GM12878 (cell line): Measurements from ENCODE around the gene KRTAP10-9. TPM values are rescaled to one million over a fixed set of nuclear protein-coding genes. Genes with fewer than 3 reads are reported as not detected.

ENCODE experiments used
- ATAC-seq: fragments of 200-7000 bp; cut with Tn5 transposase; 3 replicates; pipeline ENCODE4 v1.9.1; 2020; ENCODE audit warnings: mild to moderate bottlenecking, moderate library complexity
- Bru-seq: library from RNA; stranded (reverse); fragments of 400-500 nt; gene quantifications from one replicate; lab custom pipeline; 2021; lab: Mats Ljungman, UMichigan
- BruChase-seq, 2 experiments: library from RNA; stranded (reverse); fragments of 400-500 nt; gene quantifications; one replicate each; lab custom pipeline; 2021; lab: Mats Ljungman, UMichigan
- BruUV-seq: library from RNA; stranded (reverse); fragments of 400-500 nt; replicated peaks from 2 replicates; lab custom pipeline; 2021; lab: Mats Ljungman, UMichigan
- CTCF ChIA-PET: fragments of 300-600 bp; sonication (Branson Sonifier 250); formaldehyde crosslinking; extraction: SDS; loops from one replicate; lab custom pipeline; 2021; ENCODE audit warnings: inconsistent platforms; lab: Yijun Ruan, JAX
- POLR2A ChIA-PET: fragments of 350-600 bp; formaldehyde crosslinking; extraction: SDS; loops from one replicate; lab custom pipeline; 2021; ENCODE audit warnings: inconsistent platforms; lab: Charles Lee
- RAD21 ChIA-PET: fragments of 300-600 bp; sonication (Branson Sonifier 250); formaldehyde crosslinking; loops from one replicate; lab custom pipeline; 2023; ENCODE audit warnings: antibody characterized with exemption; ENCODE audit not compliant: unreplicated experiment; lab: Charles Lee
- SMC1A ChIA-PET: fragments of 300-600 bp; sonication (Branson Sonifier 250); formaldehyde crosslinking; loops from one replicate; lab custom pipeline; 2023; ENCODE audit not compliant: unreplicated experiment, uncharacterized antibody; lab: Charles Lee
- DNase-seq: peaks from one replicate; pipeline ENCODE4 v3.0.0-alpha.2; 2011; ENCODE audit warnings: low read depth, low spot score
- FAIRE-seq: peaks from 3 replicates; lab custom pipeline; 2011; peaks lifted over from hg19 to GRCh38; lab: Jason Lieb, UNC
- H2AFZ ChIP-seq: 2 replicates; pipeline ENCODE4 v1.6.0; 2011; ENCODE audit warnings: low read depth, low read length, control low read depth; ENCODE audit not compliant: control insufficient read depth
- H3K27ac ChIP-seq: 2 replicates; pipeline ENCODE4 v1.5.1; 2011; ENCODE audit warnings: control low read depth; ENCODE audit not compliant: control insufficient read depth, insufficient read depth
- H3K27me3 ChIP-seq, 2 experiments: replicated peaks in 1 of 2; 2 replicates each; pipeline versions ENCODE4 v1.6.0 to v1.6.1; 2011; ENCODE audit warnings: low read length in 1 of 2; ENCODE audit not compliant: control insufficient read depth in 2 of 2, insufficient read depth in 2 of 2
- H3K36me3 ChIP-seq, 2 experiments: 2 replicates each; pipeline ENCODE4 v1.5.1; 2011; ENCODE audit warnings: low read length in 1 of 2; ENCODE audit not compliant: control insufficient read depth in 2 of 2, insufficient read depth in 2 of 2
- H3K4me1 ChIP-seq: 2 replicates; pipeline ENCODE4 v1.6.1; 2011; ENCODE audit warnings: mild to moderate bottlenecking, low read length, moderate library complexity, mixed read lengths; ENCODE audit not compliant: control insufficient read depth, insufficient read depth
- H3K4me2 ChIP-seq: 2 replicates; pipeline ENCODE4 v1.6.0; 2011; ENCODE audit warnings: control low read depth; ENCODE audit not compliant: control insufficient read depth, insufficient read depth
- H3K4me3 ChIP-seq: fragments of 200-600 bp; sonication (generic); 2 replicates; pipeline ENCODE4 v1.5.1; 2016
- H3K79me2 ChIP-seq: 2 replicates; pipeline ENCODE4 v1.6.0; 2011; ENCODE audit warnings: low read length; ENCODE audit not compliant: control insufficient read depth, insufficient read depth
- H3K9ac ChIP-seq: 2 replicates; pipeline ENCODE4 v1.8.0; 2011; ENCODE audit warnings: low read length, control low read depth, mixed read lengths; ENCODE audit not compliant: control insufficient read depth, insufficient read depth
- H3K9me3 ChIP-seq: replicated peaks from 3 replicates; pipeline ENCODE4 v1.5.1; 2011; ENCODE audit warnings: mild to moderate bottlenecking, low read length; ENCODE audit not compliant: control insufficient read depth, insufficient read depth
- H4K20me1 ChIP-seq: 2 replicates; pipeline ENCODE4 v1.6.0; 2011; ENCODE audit not compliant: control insufficient read depth, insufficient read depth
- BCL11A ChIP-seq: IDR thresholded peaks from 2 replicates; pipeline ENCODE4 v1.6.1; 2011; ENCODE audit warnings: low read depth, low read length
- CEBPB ChIP-seq, 2 experiments: fragments of 150-350 bp in 1 of 2; IDR thresholded peaks; 2 replicates each; pipeline ENCODE4 v1.6.1; 2012 to 2014; ENCODE audit warnings: low read depth in 2 of 2, low read length in 2 of 2, borderline replicate concordance in 1 of 2, inconsistent platforms in 1 of 2
- CREB1 ChIP-seq: IDR thresholded peaks from 2 replicates; pipeline ENCODE4 v1.6.1; 2012; ENCODE audit warnings: low read depth, mild to moderate bottlenecking, inconsistent platforms
- CTCF ChIP-seq, 3 experiments: IDR thresholded peaks in 2 of 3; conservative IDR thresholded peaks in 1 of 3; 2 replicates each; pipeline ENCODE4 v1.5.1; 2011; ENCODE audit warnings: low read depth in 3 of 3, low read length in 3 of 3, mild to moderate bottlenecking in 3 of 3, control low read depth in 2 of 3, moderate library complexity in 2 of 3, inconsistent platforms in 1 of 3, mixed read lengths in 1 of 3; ENCODE audit not compliant: control insufficient read depth in 2 of 3, insufficient read depth in 1 of 3; ENCODE audit errors: extremely low read depth in 1 of 3
- LARP7 ChIP-seq: fragments of 450-650 bp; IDR thresholded peaks from 2 replicates; pipeline ENCODE4 v1.6.1; 2017; ENCODE audit warnings: mild to moderate bottlenecking
- RAD21 ChIP-seq: IDR thresholded peaks from 2 replicates; pipeline ENCODE4 v1.6.1; 2011; ENCODE audit warnings: mild to moderate bottlenecking, low read depth, low read length, moderate library complexity; ENCODE audit not compliant: insufficient read depth
- RELA ChIP-seq: fragments of 450-650 bp; IDR thresholded peaks from 2 replicates; pipeline ENCODE4 v1.8.0; 2014; ENCODE audit warnings: borderline replicate concordance; ENCODE audit not compliant: partially characterized antibody
- RELB ChIP-seq: fragments of 450-650 bp; IDR thresholded peaks from 2 replicates; pipeline ENCODE4 v1.6.1; 2017; ENCODE audit warnings: low read depth, mild to moderate bottlenecking, moderate library complexity
- SMARCA5 ChIP-seq: fragments of 450-650 bp; IDR thresholded peaks from 2 replicates; pipeline ENCODE4 v1.6.1; 2017; ENCODE audit warnings: mild to moderate bottlenecking
- SREBF1 ChIP-seq: IDR thresholded peaks from 2 replicates; pipeline ENCODE4 v1.6.1; 2012; ENCODE audit warnings: mild to moderate bottlenecking, low read length
- ZNF24 ChIP-seq: fragments of 450-650 bp; IDR thresholded peaks from 2 replicates; pipeline ENCODE4 v1.6.1; 2017; ENCODE audit warnings: antibody characterized with exemption, mild to moderate bottlenecking
- WGBS: methylation state at CpG from one replicate; pipeline ENCODE4 v1.1.6; 2016; ENCODE audit warnings: low lambda C conversion rate; ENCODE audit not compliant: insufficient replicate concordance, insufficient coverage; ENCODE audit errors: missing lambda C conversion rate; 5-methylcytosine and 5-hydroxymethylcytosine counted together
- in situ Hi-C: fragments of 300-500 bp; cut with MboI; formaldehyde crosslinking; loops from 9 replicates; pipeline ENCODE4 v1.14.3; 2018; ENCODE audit warnings: mixed read lengths
- intact Hi-C: fragments of 100-400 bp; cut with micrococcal nuclease; formaldehyde crosslinking; loops from one replicate; pipeline ENCODE4 v1.14.2; 2022; ENCODE audit not compliant: unreplicated experiment
- long read RNA-seq, 2 experiments: library from polyadenylated mRNA; unstranded; transcript quantifications; one replicate each; pipeline ENCODE4 v2.0.0, GENCODE V29; 2019 to 2020
- polyA minus RNA-seq, 3 experiments: library from RNA; depleted of rRNA, polyadenylated mRNA; stranded (reverse); fragments of >200 nt; gene quantifications; 2 replicates each; pipeline ENCODE4 v1.2.3, GENCODE V29; 2011
- polyA plus RNA-seq, 11 experiments: library from polyadenylated mRNA; depleted of rRNA in 4 of 11; unstranded in 6 of 11; stranded (reverse) in 5 of 11; fragments of >200 nt; fragmentation: Nextera tagmentation in 4 of 11; fragmentation: Illumina TruSeq in 1 of 11; extraction: Ambion mirVana in 4 of 11; extraction: Trizol in 1 of 11; gene quantifications; 1 replicate in 1 of 11; 2 replicates in 10 of 11; pipeline versions ENCODE4 v1.2.1 to v1.2.3, GENCODE V29; 2011 to 2016; ENCODE audit warnings: inconsistent platforms in 2 of 11, missing spikeins in 2 of 11, low read depth in 1 of 11
- total RNA-seq, 4 experiments: library from RNA; depleted of rRNA in 3 of 4; stranded (reverse); fragments of >200 nt in 3 of 4; fragmentation: Illumina TruSeq in 1 of 4; extraction: Trizol in 1 of 4; gene quantifications; 2 replicates each; pipeline versions ENCODE4 v1.2.1 to v1.2.3, GENCODE V29; 2013 to 2021
- TF ChIP-seq, protein P1 (sequence below): fragments of 450-650 bp; IDR thresholded peaks from 2 replicates; pipeline ENCODE4 v1.6.1; 2018; ENCODE audit warnings: mild to moderate bottlenecking, low read depth, moderate library complexity; ENCODE audit not compliant: partially characterized antibody

KRTAP10-9 gene, protein sequence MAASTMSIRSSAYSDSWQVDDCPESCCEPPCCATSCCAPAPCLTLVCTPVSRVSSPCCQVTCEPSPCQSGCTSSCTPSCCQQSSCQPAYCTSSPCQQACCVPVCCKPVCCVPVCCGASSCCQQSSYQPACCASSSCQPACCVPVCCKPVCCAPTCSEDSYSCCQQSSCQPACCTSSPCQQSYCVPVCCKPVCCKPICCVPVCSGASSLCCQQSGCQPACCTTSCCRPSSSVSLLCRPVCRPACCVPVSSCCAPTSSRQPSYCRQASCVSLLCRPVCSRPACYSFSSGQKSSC
- total RNA-seq (2013; cell fraction: nucleolus; rRNA removed), result not detected in 2 replicates
- total RNA-seq (2014; rRNA removed), result not detected in 2 replicates
- not detected in 2 replicates for total RNA-seq (2014; rRNA removed; fragmentation: Illumina TruSeq; extraction: Trizol)
- not detected in 2 replicates for total RNA-seq (2021)
- not detected for polyA plus RNA-seq (2011; ENCODE audit: low read depth)
- polyA plus RNA-seq (2011; rRNA removed), result not detected in 2 replicates
- polyA plus RNA-seq (2011; cell fraction: cytosol; rRNA removed), result not detected in 2 replicates
- not detected in 2 replicates for polyA plus RNA-seq (2011; cell fraction: nucleus; rRNA removed)
- not detected in 2 replicates for polyA plus RNA-seq (2012)
- polyA plus RNA-seq (2014; fragmentation: Illumina TruSeq; extraction: Trizol), result not detected in 2 replicates
- not detected for polyA plus RNA-seq (2014; fragmentation: Nextera tagmentation; extraction: Ambion mirVana)
- not detected in 2 replicates for polyA plus RNA-seq (2014; rRNA removed)
- not detected for polyA plus RNA-seq (2016; fragmentation: Nextera tagmentation; extraction: Ambion mirVana)
- polyA minus RNA-seq (2011; rRNA and poly(A)+ RNA removed), result not detected in 2 replicates
- polyA minus RNA-seq (2011; cell fraction: cytosol; rRNA and poly(A)+ RNA removed), result not detected in 2 replicates
- polyA minus RNA-seq (2011; cell fraction: nucleus; rRNA and poly(A)+ RNA removed), result not detected in 2 replicates
- Bru-seq, nascent RNA, result not detected
- BruChase-seq, experiment 1, labeled RNA remaining after a 6-hour chase, result not detected
- not detected for BruChase-seq, experiment 2, labeled RNA remaining after a 2-hour chase
- long read RNA-seq, experiment 1, result 0 reads
- long read RNA-seq, experiment 2, result 0 reads

- no peak for ATAC-seq
- ChIA-PET SMC1A (no interaction called here), POLR2A (no interaction called here), CTCF (no interaction called here), RAD21 (no interaction called here)
- Histone ChIP-seq H3K79me2 (no peaks in the 10 kb centered on the region), H3K9ac (no peak within 1 kb of the TSS), H3K27me3 (no peaks in the 10 kb centered on the region), H4K20me1 (no peaks in the 10 kb centered on the region), H3K4me3 (no peak within 1 kb of the TSS), H3K9me3 (peaks cover 10% of the 10 kb centered on the region; the same call in 1 of the 3 replicates), H3K36me3 (no peaks in the 10 kb centered on the region), H2AFZ (no peak within 1 kb of the TSS), H3K27ac (no peak within 1 kb of the TSS), H3K4me1 (no peaks in the 10 kb centered on the region), H3K4me2 (no peak within 1 kb of the TSS)
- DNase-seq, result no peak
- in situ Hi-C loops, result no loop called here
- FAIRE-seq, result no peak
- BruUV-seq, result no TSS peak
- WGBS, result 35% methylated on average over 7 of the region's 7 CpGs
- intact Hi-C loops, result no loop called here
- TF ChIP-seq SREBF1, result no peak
- TF ChIP-seq RELB, result no peak
- TF ChIP-seq, protein P1, sequence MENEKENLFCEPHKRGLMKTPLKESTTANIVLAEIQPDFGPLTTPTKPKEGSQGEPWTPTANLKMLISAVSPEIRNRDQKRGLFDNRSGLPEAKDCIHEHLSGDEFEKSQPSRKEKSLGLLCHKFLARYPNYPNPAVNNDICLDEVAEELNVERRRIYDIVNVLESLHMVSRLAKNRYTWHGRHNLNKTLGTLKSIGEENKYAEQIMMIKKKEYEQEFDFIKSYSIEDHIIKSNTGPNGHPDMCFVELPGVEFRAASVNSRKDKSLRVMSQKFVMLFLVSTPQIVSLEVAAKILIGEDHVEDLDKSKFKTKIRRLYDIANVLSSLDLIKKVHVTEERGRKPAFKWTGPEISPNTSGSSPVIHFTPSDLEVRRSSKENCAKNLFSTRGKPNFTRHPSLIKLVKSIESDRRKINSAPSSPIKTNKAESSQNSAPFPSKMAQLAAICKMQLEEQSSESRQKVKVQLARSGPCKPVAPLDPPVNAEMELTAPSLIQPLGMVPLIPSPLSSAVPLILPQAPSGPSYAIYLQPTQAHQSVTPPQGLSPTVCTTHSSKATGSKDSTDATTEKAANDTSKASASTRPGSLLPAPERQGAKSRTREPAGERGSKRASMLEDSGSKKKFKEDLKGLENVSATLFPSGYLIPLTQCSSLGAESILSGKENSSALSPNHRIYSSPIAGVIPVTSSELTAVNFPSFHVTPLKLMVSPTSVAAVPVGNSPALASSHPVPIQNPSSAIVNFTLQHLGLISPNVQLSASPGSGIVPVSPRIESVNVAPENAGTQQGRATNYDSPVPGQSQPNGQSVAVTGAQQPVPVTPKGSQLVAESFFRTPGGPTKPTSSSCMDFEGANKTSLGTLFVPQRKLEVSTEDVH, result no peak
- no peak for TF ChIP-seq ZNF24
- TF ChIP-seq CEBPB (IDR thresholded peaks at IDR 0.05; ENCODE audit: borderline replicate concordance in 1 of 2, low read depth in 2 of 2, low read length in 2 of 2), result no peak
- TF ChIP-seq BCL11A, result no peak
- TF ChIP-seq RELA, result no peak
- TF ChIP-seq SMARCA5, result no peak
- TF ChIP-seq CTCF (IDR thresholded peaks at IDR 0.05 in 2 of 3, conservative IDR thresholded peaks at IDR 0.05 in 1 of 3; ENCODE audit: control insufficient read depth in 2 of 3, extremely low read depth in 1 of 3, insufficient read depth in 1 of 3, low read depth in 3 of 3, low read length in 3 of 3), result no peak
- TF ChIP-seq CREB1, result no peak
- TF ChIP-seq RAD21, result no peak
- no peak for TF ChIP-seq LARP7
These were observed at the start of gene KRTAP10-9 for GRCh38 chr21:44626673-44627143. Gene KRTAP10-9, plus strand, starts transcription at chr21:44627093. Its CDS starts 79 bp downstream, at chr21:44627172.
